ENCODE results near the gene BTNL9.
"Not testable (repeated sequence)": the region's sequence is repeated elsewhere in the genome, so short reads cannot be mapped to it uniquely, and the experiment has no call there.

BTNL9 gene

GRCh38 chr5:181043285-181044092, 3.4 kb downstream of the BTNL9 start:
- DNase-seq (ENCODE audit: low spot score), result no peak

GRCh38 chr5:181044093-181044599, 4.1 kb downstream of the BTNL9 start:
- no peak for DNase-seq (ENCODE audit: low spot score)

- DNase-seq (ENCODE audit: low spot score), result no peak
Observed at GRCh38 chr5:181044662-181045305, 4.7 kb downstream of the BTNL9 start.

DNA sequence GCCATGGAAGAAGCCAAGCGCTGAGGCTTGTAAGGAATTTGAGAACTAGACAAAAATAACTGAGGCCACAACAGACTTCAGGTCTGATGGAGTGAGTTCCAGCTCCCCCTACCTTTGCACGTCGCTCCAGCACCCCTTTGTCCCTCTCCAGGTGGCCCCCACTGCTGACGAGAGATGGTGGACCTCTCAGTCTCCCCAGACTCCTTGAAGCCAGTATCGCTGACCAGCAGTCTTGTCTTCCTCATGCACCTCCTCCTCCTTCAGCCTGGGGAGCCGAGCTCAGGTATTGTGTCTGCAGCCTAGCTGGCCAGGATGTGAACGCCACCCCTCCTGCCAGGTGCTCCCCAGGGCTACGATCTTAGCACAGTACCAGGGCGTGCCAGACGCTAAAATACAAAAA, 5.2 kb downstream of the BTNL9 start:
- DNase-seq (ENCODE audit: low spot score), result no peak

DNA sequence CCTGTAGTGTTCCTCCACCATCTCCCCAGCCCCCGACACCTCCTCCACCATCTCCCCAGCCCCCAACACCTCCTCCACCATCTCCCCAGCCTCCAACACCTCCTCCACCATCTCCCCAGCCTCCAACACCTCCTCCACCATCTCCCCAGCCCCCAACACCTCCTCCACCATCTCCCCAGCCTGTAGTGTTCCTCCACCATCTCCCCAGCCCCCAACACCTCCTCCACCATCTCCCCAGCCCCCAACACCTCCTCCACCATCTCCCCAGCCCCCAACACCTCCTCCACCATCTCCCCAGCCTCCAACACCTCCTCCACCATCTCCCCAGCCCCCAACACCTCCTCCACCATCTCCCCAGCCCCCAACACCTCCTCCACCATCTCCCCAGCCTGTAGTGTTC, 5.8 kb downstream of the BTNL9 start:
- not testable (repeated sequence) for DNase-seq (ENCODE audit: low spot score)

DNA sequence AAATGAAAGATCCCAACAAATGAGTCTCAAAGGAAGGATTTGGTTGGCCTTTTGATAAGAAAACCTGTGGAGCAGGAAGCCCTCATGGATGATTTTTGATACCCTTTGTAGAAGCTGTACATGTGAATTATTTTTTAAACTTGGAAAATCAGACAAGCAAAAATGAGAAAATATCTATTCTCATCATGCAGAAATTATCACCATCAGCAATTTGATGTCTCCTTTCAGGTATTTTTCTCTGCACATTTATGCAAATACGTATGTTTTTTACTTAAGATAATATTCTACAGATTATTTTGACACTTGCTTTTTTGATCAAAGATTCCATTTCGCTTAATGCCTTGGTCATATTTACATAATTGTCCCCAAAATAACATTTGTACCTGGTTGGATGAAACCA, 7.2 kb downstream of the BTNL9 start:
- no peak for DNase-seq (ENCODE audit: low spot score)

GRCh38 chr5:181047921-181048320, 7.9 kb downstream of the BTNL9 start:
- no peak for DNase-seq (ENCODE audit: low spot score)

DNA sequence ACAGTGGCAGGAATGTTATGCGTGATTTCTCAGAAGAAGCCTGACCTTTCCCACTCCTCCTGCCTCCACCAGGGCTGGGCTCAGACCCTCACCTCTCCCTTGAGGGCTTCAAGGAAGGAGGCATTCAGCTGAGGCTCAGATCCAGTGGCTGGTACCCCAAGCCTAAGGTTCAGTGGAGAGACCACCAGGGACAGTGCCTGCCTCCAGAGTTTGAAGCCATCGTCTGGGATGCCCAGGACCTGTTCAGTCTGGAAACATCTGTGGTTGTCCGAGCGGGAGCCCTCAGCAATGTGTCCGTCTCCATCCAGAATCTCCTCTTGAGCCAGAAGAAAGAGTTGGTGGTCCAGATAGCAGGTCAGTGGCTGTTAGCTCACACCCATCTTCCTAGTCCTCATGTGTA, 9.9 kb downstream of the BTNL9 start:
- no peak for DNase-seq (ENCODE audit: low spot score)

DNA sequence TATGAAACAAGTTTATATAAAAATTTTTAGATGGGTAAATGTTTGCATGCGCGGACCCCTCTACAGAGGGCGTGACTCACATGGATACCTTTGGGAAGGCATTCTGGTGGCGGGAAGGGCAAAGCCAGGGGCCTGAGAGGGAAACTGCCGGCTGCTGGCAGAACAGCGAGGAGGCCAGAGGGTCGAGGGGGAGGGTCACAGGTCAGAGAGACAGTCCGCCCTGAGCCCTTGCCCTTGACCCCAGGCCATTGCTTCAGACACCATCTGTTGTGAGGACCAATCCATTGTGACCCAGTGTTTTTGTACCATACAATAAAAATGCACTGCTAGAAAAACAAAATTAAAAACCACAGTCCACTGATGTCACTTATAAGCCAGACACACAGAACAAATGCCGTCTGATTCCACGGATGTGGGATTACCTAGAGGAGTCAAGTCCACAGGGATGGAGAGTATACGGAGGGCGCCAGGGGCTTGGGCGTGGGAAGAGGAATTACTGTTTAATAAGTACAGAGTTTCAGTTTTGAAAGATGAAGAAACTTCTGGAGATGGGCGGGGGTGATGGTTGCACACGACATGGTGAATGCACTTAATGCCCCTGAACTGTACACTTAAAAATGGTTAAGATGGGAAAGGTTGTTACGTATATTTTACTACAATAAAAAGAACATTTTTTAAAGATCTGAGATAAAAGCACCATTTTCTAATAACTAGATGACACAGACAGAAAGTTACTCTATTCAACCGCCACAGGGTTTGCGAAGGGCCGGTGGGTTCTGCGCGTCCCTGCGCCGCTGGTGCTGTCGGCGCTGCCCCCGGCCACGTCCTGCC, 12.0 kb downstream of the BTNL9 start:
- no peak for DNase-seq (ENCODE audit: low spot score)

DNA sequence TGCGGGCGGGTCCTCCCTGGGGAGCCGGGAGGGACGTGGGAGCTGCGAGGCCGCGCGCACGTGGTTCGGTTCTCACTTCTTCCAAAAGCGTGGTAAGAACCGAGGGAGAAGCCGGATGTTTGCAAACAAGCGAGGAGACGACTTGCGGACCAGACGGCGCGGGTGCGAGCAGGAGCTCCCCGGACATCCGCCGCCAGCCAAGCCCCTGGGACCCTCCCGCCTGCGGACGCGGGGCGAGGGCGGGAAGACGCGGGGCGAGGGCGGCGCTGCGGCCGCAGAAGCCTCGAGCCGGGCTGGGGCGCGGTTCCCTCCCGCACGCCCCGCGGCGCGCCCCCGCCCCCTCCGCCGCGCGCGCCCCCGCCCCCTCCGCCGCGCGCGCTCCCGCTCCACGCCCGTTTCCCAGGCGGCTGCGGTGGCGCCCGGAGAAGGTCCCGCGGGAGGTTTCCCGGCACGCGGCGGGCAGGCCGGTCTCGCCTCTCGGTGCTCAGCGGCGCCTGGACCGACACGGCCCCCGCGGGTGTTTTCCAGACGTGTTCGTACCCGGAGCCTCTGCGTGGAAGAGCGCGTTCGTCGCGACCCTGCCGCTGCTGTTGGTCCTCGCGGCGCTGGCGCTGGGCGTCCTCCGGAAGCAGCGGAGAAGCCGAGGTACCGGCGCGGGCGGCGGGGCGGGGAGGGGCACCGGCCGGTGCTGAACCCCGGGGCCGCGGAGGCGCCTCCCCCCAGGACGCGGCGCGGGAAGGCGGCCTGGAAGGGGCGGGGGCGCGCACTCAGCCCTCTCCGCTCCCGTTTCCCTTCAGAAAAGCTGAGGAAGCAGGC, 12.8 kb downstream of the BTNL9 start:
- no peak for DNase-seq (ENCODE audit: low spot score)

DNA sequence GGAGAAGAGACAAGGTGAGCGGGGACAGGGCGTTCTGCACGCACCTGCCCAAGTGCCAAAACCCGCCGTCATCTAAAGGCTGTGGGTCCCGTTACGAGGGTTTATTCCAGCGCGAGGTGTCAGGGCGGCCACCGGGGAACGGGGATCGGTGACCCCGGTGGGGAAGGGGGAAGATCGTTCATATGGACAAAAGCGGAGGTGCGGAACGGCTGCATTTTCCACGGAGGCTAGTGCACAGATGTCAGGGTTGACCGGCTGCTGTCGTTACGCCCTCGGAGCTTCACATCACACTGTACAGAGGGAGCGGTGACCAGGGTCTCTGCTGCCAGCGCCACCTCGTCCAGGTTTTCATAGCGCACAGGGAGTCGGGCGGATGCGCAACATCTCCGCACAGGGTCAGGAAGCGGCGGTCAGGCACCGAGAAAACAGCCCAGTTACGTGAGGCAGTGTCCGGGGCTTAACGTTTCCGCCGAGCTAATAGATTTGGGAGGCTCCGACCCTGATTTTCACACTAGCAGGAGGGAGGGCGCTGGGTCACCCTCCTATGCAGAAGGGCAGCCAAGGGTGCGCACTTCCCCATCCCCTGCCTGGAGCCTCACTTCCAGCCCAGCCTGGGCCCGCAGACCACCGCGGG, 13.5 kb downstream of the BTNL9 start:
- DNase-seq (ENCODE audit: low spot score), result no peak

DNA sequence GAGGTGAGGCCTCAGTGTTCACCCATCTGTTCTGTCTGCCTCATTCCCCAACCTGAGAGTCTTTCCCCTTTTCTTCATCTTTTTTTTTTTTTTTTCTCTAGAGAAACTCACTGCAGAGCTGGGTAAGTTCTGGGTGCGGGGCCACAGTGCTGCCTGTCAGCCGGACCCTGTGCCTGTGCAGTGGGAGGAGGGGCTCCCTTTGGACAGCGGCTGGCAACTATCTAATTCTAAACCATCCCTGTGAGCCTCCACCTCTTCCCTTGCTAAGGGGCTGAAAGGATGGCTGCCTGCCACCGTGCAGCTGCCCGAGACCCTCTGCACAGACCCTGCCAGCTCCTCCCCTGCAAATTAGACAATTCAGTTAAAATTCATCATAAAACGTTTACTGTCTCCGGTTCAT, 14.1 kb downstream of the BTNL9 start:
- DNase-seq (ENCODE audit: low spot score), result no peak

- no peak for DNase-seq (ENCODE audit: low spot score)
Observed at GRCh38 chr5:181054871-181055459, 14.9 kb downstream of the BTNL9 start.

GRCh38 chr5:181056431-181056830, 16.4 kb downstream of the BTNL9 start:
- no peak for DNase-seq (ENCODE audit: low spot score)

DNA sequence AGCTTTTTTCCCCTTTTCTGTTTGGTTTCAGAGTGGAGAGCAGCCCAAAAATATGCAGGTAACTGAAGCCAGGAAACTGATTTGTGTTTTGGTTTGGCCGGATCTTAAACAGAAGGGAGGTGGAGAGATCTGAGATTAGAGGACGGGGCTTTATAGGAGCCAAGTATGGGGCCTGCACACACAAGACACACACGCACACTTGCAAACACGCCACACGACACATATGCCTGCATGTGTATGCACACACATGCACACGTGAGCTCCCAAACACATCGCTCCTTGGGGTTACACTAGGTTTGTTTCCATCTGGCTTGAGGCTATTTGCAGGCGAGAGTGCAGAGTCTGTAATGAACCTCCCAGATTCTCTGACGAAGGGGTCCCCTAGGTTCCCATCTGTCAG, 18.3 kb downstream of the BTNL9 start:
- no peak for DNase-seq (ENCODE audit: low spot score)

GRCh38 chr5:181058786-181059296, 18.8 kb downstream of the BTNL9 start:
- no peak for DNase-seq (ENCODE audit: low spot score)

- no peak for DNase-seq (ENCODE audit: low spot score)
Observed at GRCh38 chr5:181059297-181060230, 19.5 kb downstream of the BTNL9 start.

DNA sequence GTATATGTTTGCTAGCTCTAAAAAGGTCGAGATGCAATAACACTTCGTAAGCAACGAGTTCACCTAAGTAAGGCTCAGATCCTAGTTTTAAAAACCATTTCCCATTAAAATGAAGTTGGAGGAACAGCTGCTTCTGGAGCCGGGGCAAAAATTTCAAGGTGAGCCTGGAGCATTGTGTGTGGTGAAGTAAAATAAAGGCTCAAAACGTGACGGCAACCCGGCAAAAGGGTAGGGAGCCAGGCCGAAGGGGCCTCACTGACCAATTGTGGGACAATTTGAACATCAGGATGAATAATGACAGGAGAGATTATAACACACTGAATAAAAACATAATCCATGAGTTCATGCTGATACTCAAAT, 20.1 kb downstream of the BTNL9 start:
- no peak for DNase-seq (ENCODE audit: low spot score)

- no peak for DNase-seq (ENCODE audit: low spot score)
Observed at GRCh38 chr5:181060924-181061323, 20.9 kb downstream of the BTNL9 start.

DNA sequence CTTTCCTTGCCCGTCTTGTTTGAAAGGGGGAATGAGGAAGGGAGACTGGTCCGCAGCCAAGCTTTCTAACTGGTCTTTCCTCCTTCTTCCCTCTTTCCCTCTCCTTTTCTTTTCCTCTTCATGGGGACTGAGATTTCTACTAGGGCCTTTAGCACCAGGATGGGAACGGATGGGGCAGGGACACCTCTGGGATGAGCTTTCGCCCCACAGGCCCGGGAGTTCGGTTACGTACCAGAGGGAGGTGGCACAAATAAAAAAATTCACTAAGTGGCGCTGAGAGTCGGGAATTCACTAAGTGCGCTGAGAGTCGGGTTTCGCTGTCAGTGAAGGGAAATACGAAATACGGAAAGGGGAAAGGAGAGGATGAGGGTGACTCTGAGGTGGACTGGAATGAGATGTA, 21.6 kb downstream of the BTNL9 start:
- no peak for DNase-seq (ENCODE audit: low spot score)

All from HuH-7 (cell line).